ENCODE measurements around the gene COPS7B. TPM values are rescaled to one million over a fixed set of nuclear protein-coding genes. Genes with fewer than 3 reads are reported as not detected.
A peak's percentile ranks its signal among the peaks of the same experiment; 100 is the strongest.

The COPS7B gene
- total RNA-seq, 1 donor from 2014 or later = 16.8 TPM

GRCh38 chr2:231785822-231786176 lies 446 bp upstream of the COPS7B start:
- no peak for DNase-seq (ENCODE audit: low read depth)

GRCh38 chr2:231786917-231787292 lies 660 bp downstream of the COPS7B start:
- DNase-seq (ENCODE audit: low read depth) = no peak

- DNase-seq (ENCODE audit: low read depth) = no peak
Observed at GRCh38 chr2:231791107-231791506, 4.9 kb downstream of the COPS7B start.

GRCh38 chr2:231794383-231794782 lies 8.1 kb downstream of the COPS7B start:
- no peak for DNase-seq (ENCODE audit: low read depth)

- DNase-seq (ENCODE audit: low read depth) = peak; percentile 95
Observed at GRCh38 chr2:231795525-231796327, 9.5 kb downstream of the COPS7B start.

GRCh38 chr2:231800493-231801091 lies 14.3 kb downstream of the COPS7B start:
- DNase-seq (ENCODE audit: low read depth) = peak; percentile 26

GRCh38 chr2:231803501-231804138 lies 17.4 kb downstream of the COPS7B start:
- no peak for DNase-seq (ENCODE audit: low read depth)

GRCh38 chr2:231807020-231807419 lies 20.8 kb downstream of the COPS7B start:
- DNase-seq (ENCODE audit: low read depth) = no peak

- DNase-seq (ENCODE audit: low read depth) = peak; percentile 16
Observed at GRCh38 chr2:231810905-231811304, 24.7 kb downstream of the COPS7B start.

GRCh38 chr2:231816327-231817026 lies 30.2 kb downstream of the COPS7B start:
- no peak for DNase-seq (ENCODE audit: low read depth)

- no peak for DNase-seq (ENCODE audit: low read depth)
Observed at GRCh38 chr2:231819447-231820042, 33.3 kb downstream of the COPS7B start.

- DNase-seq (ENCODE audit: low read depth) = no peak
Observed at GRCh38 chr2:231820786-231821303, 34.6 kb downstream of the COPS7B start.

GRCh38 chr2:231821908-231822307 lies 35.7 kb downstream of the COPS7B start:
- DNase-seq (ENCODE audit: low read depth) = no peak

- DNase-seq (ENCODE audit: low read depth) = no peak
Observed at GRCh38 chr2:231853105-231853504, 66.9 kb downstream of the COPS7B start.

- no peak for DNase-seq (ENCODE audit: low read depth)
Observed at GRCh38 chr2:231854616-231855125, 68.4 kb downstream of the COPS7B start.

- DNase-seq (ENCODE audit: low read depth) = no peak
Observed at GRCh38 chr2:231856959-231857358, 70.7 kb downstream of the COPS7B start.

Other genes starting within 250 kb of the COPS7B start
- gene TEX44, start 193.6 kb upstream of the COPS7B start, total RNA-seq = not detected in 2 replicates
- gene PTMA, start 77.9 kb upstream of the COPS7B start, total RNA-seq = 594 and 977 TPM in 2 replicates
- gene PDE6D, start 5.2 kb upstream of the COPS7B start, total RNA-seq = 19.1 and 25.0 TPM in 2 replicates
- 0.40 TPM in 1 of 2 replicates, not detected in the other for gene NPPC, start 140.0 kb downstream of the COPS7B start, total RNA-seq
- gene DIS3L2, start 175.3 kb downstream of the COPS7B start, total RNA-seq = 20.3 and 28.5 TPM in 2 replicates